Mesendoderm (in vitro differentiated cells): ENCODE measurements around the gene GAS2L2.
"Not testable (repeated sequence)": the region's sequence is repeated elsewhere in the genome, so short reads cannot be mapped to it uniquely, and the experiment has no call there.

Experiments used
- DNase-seq: peaks from one replicate; pipeline ENCODE4 v3.0.0; 2013
- H2AK5ac ChIP-seq: 2 replicates; pipeline ENCODE4 v1.6.1; 2013; ENCODE audit warnings: low read length, inconsistent platforms
- H2BK120ac ChIP-seq: 2 replicates; pipeline ENCODE4 v1.6.1; 2013; ENCODE audit warnings: low read depth, mild to moderate bottlenecking, low read length, moderate library complexity, mixed read lengths
- H2BK15ac ChIP-seq: replicated peaks from 2 replicates; pipeline ENCODE4 v1.6.1; 2013; ENCODE audit warnings: low read depth, mild to moderate bottlenecking, moderate library complexity
- H2BK5ac ChIP-seq: 2 replicates; pipeline ENCODE4 v1.6.1; 2013; ENCODE audit warnings: low read length, inconsistent platforms
- H3K18ac ChIP-seq: 2 replicates; pipeline ENCODE4 v1.6.1; 2013; ENCODE audit warnings: mild to moderate bottlenecking, low read length, mixed read lengths
- H3K23ac ChIP-seq: one replicate; pipeline ENCODE4 v1.6.1; 2013; ENCODE audit warnings: low read length
- H3K27ac ChIP-seq: 2 replicates; pipeline ENCODE4 v1.5.1; 2013; ENCODE audit warnings: low read depth, mild to moderate bottlenecking, inconsistent platforms, low read length, moderate library complexity
- H3K27me3 ChIP-seq: 2 replicates; pipeline ENCODE4 v1.6.1; 2013; ENCODE audit warnings: low read length, control low read depth, mild to moderate bottlenecking, inconsistent platforms; ENCODE audit not compliant: insufficient read depth, poor library complexity
- H3K36me3 ChIP-seq: 2 replicates; pipeline ENCODE4 v1.6.1; 2013; ENCODE audit warnings: low read length, inconsistent platforms; ENCODE audit not compliant: control insufficient read depth, insufficient read depth
- H3K4ac ChIP-seq: one replicate; pipeline ENCODE4 v1.6.1; 2013; ENCODE audit warnings: low read depth, mild to moderate bottlenecking, low read length, moderate library complexity
- H3K4me1 ChIP-seq: 2 replicates; pipeline ENCODE4 v1.6.1; 2013; ENCODE audit warnings: low read depth, low read length, inconsistent platforms; ENCODE audit not compliant: control insufficient read depth
- H3K4me2 ChIP-seq: 2 replicates; pipeline ENCODE4 v1.6.1; 2013; ENCODE audit warnings: low read length
- H3K4me3 ChIP-seq: 2 replicates; pipeline ENCODE4 v1.5.1; 2013; ENCODE audit warnings: mild to moderate bottlenecking, low read length
- H3K56ac ChIP-seq: one replicate; pipeline ENCODE4 v1.6.1; 2013; ENCODE audit warnings: low read length
- H3K79me1 ChIP-seq: 2 replicates; pipeline ENCODE4 v1.6.1; 2013; ENCODE audit warnings: low read length, inconsistent platforms
- H3K79me2 ChIP-seq: 2 replicates; pipeline ENCODE4 v1.6.1; 2013; ENCODE audit warnings: mild to moderate bottlenecking, low read length; ENCODE audit not compliant: control insufficient read depth, insufficient read depth
- H3K9ac ChIP-seq: 2 replicates; pipeline ENCODE4 v1.6.1; 2013; ENCODE audit warnings: low read length, inconsistent platforms
- H4K5ac ChIP-seq: one replicate; pipeline ENCODE4 v1.6.1; 2013; ENCODE audit warnings: low read length
- H4K8ac ChIP-seq: one replicate; pipeline ENCODE4 v1.6.1; 2013; ENCODE audit warnings: low read depth, mild to moderate bottlenecking, control low read depth, low read length, moderate library complexity
- WGBS: extraction: QIAGEN DNeasy Blood & Tissue Kit; methylation state at CpG from one replicate; pipeline ENCODE4 v1.1.7; 2013; ENCODE audit warnings: low lambda C conversion rate, missing lambda C conversion rate; ENCODE audit not compliant: insufficient coverage; ENCODE audit errors: extremely low coverage; 5-methylcytosine and 5-hydroxymethylcytosine counted together

The GAS2L2 gene

GRCh38 chr17:35705230-35705629 lies 47.8 kb downstream of the GAS2L2 start:
- no CpG with 5 or more reads among the region's 1 CpG for WGBS

DNA sequence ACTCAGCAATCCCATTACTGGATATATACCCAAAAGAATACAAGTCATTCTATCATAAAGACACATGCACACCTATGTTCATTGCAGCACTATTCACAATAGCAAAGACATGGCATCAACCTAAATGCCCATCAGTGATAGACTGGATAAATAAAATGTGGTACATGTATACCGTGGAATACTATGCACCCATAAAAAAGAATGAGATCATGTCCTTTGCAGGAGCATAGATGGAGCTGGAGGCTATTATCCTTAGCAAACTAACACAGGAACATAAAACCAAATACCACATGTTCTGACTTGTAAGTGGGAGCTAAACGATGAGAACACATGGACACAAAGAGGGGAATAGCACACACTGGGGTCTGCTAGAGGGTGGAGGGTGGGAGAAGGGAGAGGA lies 49.7 kb downstream of the GAS2L2 start:
- not testable (repeated sequence) for H3K27ac ChIP-seq, H4K5ac ChIP-seq, H4K8ac ChIP-seq, H2AK5ac ChIP-seq, H3K4me1 ChIP-seq, H3K4me3 ChIP-seq, DNase-seq, H3K18ac ChIP-seq, H3K27me3 ChIP-seq, H3K4me2 ChIP-seq, H3K56ac ChIP-seq, H3K79me1 ChIP-seq, H3K23ac ChIP-seq, H3K4ac ChIP-seq, H2BK120ac ChIP-seq, H3K9ac ChIP-seq, H3K79me2 ChIP-seq, H2BK15ac ChIP-seq, H3K36me3 ChIP-seq, H2BK5ac ChIP-seq
- WGBS: no CpG with 5 or more reads among the region's 2 CpGs

More at GRCh38 chr17:35705230-35705629, 47.8 kb downstream of the GAS2L2 start:
- Histone ChIP-seq H3K9ac (no peak overlapping the region), H4K5ac (no peak overlapping the region), H2BK15ac (no peak overlapping the region), H3K4me2 (no peak overlapping the region), H3K79me1 (no peaks in the 10 kb centered on the region), H3K4me1 (no peaks in the 10 kb centered on the region), H2BK5ac (no peak overlapping the region), H3K23ac (no peak overlapping the region), H3K27ac (no peak overlapping the region), H2AK5ac (no peak overlapping the region), H3K36me3 (peaks cover 2% of the 10 kb centered on the region), H3K56ac (no peak overlapping the region), H3K18ac (no peak overlapping the region), H4K8ac (no peak overlapping the region), H3K27me3 (no peaks in the 10 kb centered on the region), H3K79me2 (no peaks in the 10 kb centered on the region), H3K4ac (no peak overlapping the region), H2BK120ac (no peak overlapping the region), H3K4me3 (no peak overlapping the region)
- no peak for DNase-seq

DNA sequence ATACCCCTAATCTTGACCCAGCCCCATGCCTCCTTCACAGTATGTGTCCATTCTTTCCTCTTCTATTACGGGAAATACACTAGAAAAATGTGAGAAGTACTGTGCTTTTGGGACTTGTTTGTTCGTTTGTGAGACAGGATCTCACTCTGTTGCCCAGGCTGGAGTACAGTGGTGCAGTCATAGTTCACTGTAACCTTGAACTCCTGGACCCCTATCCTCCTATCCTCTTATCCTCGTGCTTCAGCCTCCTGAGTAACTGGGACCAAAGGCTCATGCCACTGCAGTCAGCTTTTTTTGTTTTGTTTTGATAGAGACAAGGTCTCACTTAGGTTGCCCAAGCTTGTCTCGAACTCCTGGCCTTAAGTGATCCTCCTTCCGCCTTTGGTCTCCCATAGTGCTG lies 51.5 kb downstream of the GAS2L2 start:
- no CpG with 5 or more reads among the region's 5 CpGs for WGBS
- H3K4me3 ChIP-seq: no peak overlapping the region

GRCh38 chr17:35700150-35700549 lies 52.9 kb downstream of the GAS2L2 start:
- H3K4me1 ChIP-seq: peaks cover 5% of the 10 kb centered on the region
- H2BK5ac ChIP-seq: no peak overlapping the region
- no peaks in the 10 kb centered on the region for H3K79me2 ChIP-seq
- H3K27ac ChIP-seq: no peak overlapping the region
- no peak overlapping the region for H3K23ac ChIP-seq
- H3K27me3 ChIP-seq: no peaks in the 10 kb centered on the region
- no peak overlapping the region for H3K4me2 ChIP-seq
- H3K4me3 ChIP-seq: no peak overlapping the region
- H2AK5ac ChIP-seq: no peak overlapping the region
- H2BK15ac ChIP-seq: no peak overlapping the region
- H3K56ac ChIP-seq: no peak overlapping the region
- H3K36me3 ChIP-seq: no peaks in the 10 kb centered on the region
- no peak overlapping the region for H3K4ac ChIP-seq
- no peak for DNase-seq
- H3K9ac ChIP-seq: no peak overlapping the region
- H4K8ac ChIP-seq: no peak overlapping the region
- WGBS: no CpG with 5 or more reads among the region's 6 CpGs
- no peak overlapping the region for H3K18ac ChIP-seq
- no peak overlapping the region for H4K5ac ChIP-seq
- no peaks in the 10 kb centered on the region for H3K79me1 ChIP-seq
- no peak overlapping the region for H2BK120ac ChIP-seq

More for the DNA sequence above, 51.5 kb downstream of the GAS2L2 start:
- no peak overlapping the region for H4K5ac ChIP-seq
- no peak overlapping the region for H3K23ac ChIP-seq
- DNase-seq: no peak
- H3K27me3 ChIP-seq: no peaks in the 10 kb centered on the region
- no peak overlapping the region for H3K9ac ChIP-seq
- no peak overlapping the region for H3K18ac ChIP-seq
- no peaks in the 10 kb centered on the region for H3K79me1 ChIP-seq
- H2BK5ac ChIP-seq: no peak overlapping the region
- H2AK5ac ChIP-seq: no peak overlapping the region
- no peak overlapping the region for H2BK15ac ChIP-seq
- H3K36me3 ChIP-seq: no peaks in the 10 kb centered on the region
- no peak overlapping the region for H3K4me2 ChIP-seq
- H3K4me1 ChIP-seq: no peaks in the 10 kb centered on the region
- no peaks in the 10 kb centered on the region for H3K79me2 ChIP-seq
- H3K4ac ChIP-seq: no peak overlapping the region
- no peak overlapping the region for H3K27ac ChIP-seq
- no peak overlapping the region for H4K8ac ChIP-seq
- no peak overlapping the region for H2BK120ac ChIP-seq
- H3K56ac ChIP-seq: no peak overlapping the region

GRCh38 chr17:35698800-35699199 lies 54.2 kb downstream of the GAS2L2 start:
- Histone ChIP-seq H3K4me2 (no peak overlapping the region), H4K8ac (peak overlapping the region; percentile 56), H3K79me2 (no peaks in the 10 kb centered on the region), H3K9ac (no peak overlapping the region), H2BK120ac (no peak overlapping the region), H3K56ac (no peak overlapping the region), H3K79me1 (no peaks in the 10 kb centered on the region), H3K18ac (no peak overlapping the region), H3K4me1 (peaks cover 5% of the 10 kb centered on the region), H2BK15ac (no peak overlapping the region), H2AK5ac (no peak overlapping the region), H3K27ac (no peak overlapping the region), H3K4me3 (no peak overlapping the region), H3K36me3 (no peaks in the 10 kb centered on the region), H2BK5ac (no peak overlapping the region), H3K4ac (no peak overlapping the region), H4K5ac (no peak overlapping the region), H3K23ac (no peak overlapping the region), H3K27me3 (no peaks in the 10 kb centered on the region)
- no CpG with 5 or more reads among the region's 2 CpGs for WGBS
- DNase-seq: no peak

DNA sequence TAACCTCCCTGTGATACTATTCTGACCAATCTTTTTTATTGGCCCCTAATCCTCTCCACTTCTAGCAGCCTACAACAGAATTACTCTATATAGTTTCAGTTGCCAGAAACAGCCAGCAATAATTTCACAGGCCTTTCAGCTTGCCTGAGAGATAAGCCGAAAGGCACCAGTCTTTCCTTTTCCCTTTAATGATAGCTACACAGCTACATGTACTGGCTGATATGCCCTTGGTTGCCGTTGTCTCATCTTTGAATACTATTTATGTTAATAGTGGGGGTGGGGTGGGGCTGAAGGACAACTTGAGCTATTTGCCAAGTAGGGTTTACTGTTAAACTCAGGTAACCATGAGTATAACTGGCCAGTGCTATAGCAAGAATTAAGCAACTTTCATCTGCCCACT lies 57.4 kb downstream of the GAS2L2 start:
- H3K9ac ChIP-seq: no peak overlapping the region
- H3K18ac ChIP-seq: no peak overlapping the region
- H2BK5ac ChIP-seq: no peak overlapping the region
- no peak overlapping the region for H3K4me2 ChIP-seq
- no peak overlapping the region for H3K4ac ChIP-seq
- H3K79me1 ChIP-seq: no peaks in the 10 kb centered on the region
- H4K5ac ChIP-seq: no peak overlapping the region
- no CpG with 5 or more reads among the region's 2 CpGs for WGBS
- no peak overlapping the region for H4K8ac ChIP-seq
- no peak overlapping the region for H2BK120ac ChIP-seq
- H3K36me3 ChIP-seq: peaks cover 2% of the 10 kb centered on the region
- peak; percentile 39 for DNase-seq
- H3K27me3 ChIP-seq: no peaks in the 10 kb centered on the region
- no peak overlapping the region for H2AK5ac ChIP-seq
- H3K79me2 ChIP-seq: no peaks in the 10 kb centered on the region
- H2BK15ac ChIP-seq: no peak overlapping the region
- H3K4me3 ChIP-seq: no peak overlapping the region
- no peak overlapping the region for H3K56ac ChIP-seq
- peak overlapping the region; percentile 16 for H3K27ac ChIP-seq
- H3K4me1 ChIP-seq: peaks cover 5% of the 10 kb centered on the region
- H3K23ac ChIP-seq: no peak overlapping the region
